GM23338 (cell line): Measurements from ENCODE around the gene RAP1GAP2. TPM values are rescaled to one million over a fixed set of nuclear protein-coding genes. Genes with fewer than 3 reads are reported as not detected.
A peak's percentile ranks its signal among the peaks of the same experiment; 100 is the strongest.

Experiments
- ATAC-seq: fragments of 200-7000 bp; cut with Tn5 transposase; 3 replicates; pipeline ENCODE4 v1.9.1; 2020
- DNase-seq: peaks from one replicate; pipeline ENCODE4 v3.0.0-alpha.2; 2015; ENCODE audit warnings: low spot score
- H2AFZ ChIP-seq: fragments of 200-600 bp; sonication (generic); 2 replicates; pipeline ENCODE4 v1.8.0; 2016; ENCODE audit warnings: antibody characterized with exemption, mild to moderate bottlenecking, moderate library complexity
- H3F3A ChIP-seq: fragments of 200-600 bp; sonication (generic); replicated peaks from 2 replicates; pipeline ENCODE4 v1.8.0; 2017; ENCODE audit warnings: antibody characterized with exemption, mixed run types, low read depth
- H3K27ac ChIP-seq: fragments of 200-600 bp; sonication (generic); 2 replicates; pipeline ENCODE4 v1.6.1; 2016; ENCODE audit warnings: low read depth
- H3K27me3 ChIP-seq: fragments of 200-600 bp; sonication (generic); 2 replicates; pipeline ENCODE4 v1.8.0; 2016; ENCODE audit warnings: mild to moderate bottlenecking, mixed run types, moderate library complexity; ENCODE audit not compliant: insufficient read depth
- H3K36me3 ChIP-seq: fragments of 200-600 bp; sonication (generic); 2 replicates; pipeline ENCODE4 v1.8.0; 2016; ENCODE audit warnings: mild to moderate bottlenecking; ENCODE audit not compliant: insufficient read depth
- H3K4me1 ChIP-seq: fragments of 200-600 bp; sonication (generic); 2 replicates; pipeline ENCODE4 v1.8.0; 2016; ENCODE audit warnings: mild to moderate bottlenecking, moderate library complexity; ENCODE audit not compliant: insufficient read depth
- H3K4me2 ChIP-seq: fragments of 200-600 bp; sonication (generic); 2 replicates; pipeline ENCODE4 v1.7.1; 2017; ENCODE audit warnings: mixed run types
- H3K4me3 ChIP-seq: fragments of 200-600 bp; sonication (generic); 2 replicates; pipeline ENCODE4 v1.6.1; 2016; ENCODE audit warnings: mixed run types
- H3K79me2 ChIP-seq: fragments of 200-600 bp; sonication (generic); replicated peaks from 2 replicates; pipeline ENCODE4 v1.8.0; 2017; ENCODE audit warnings: mild to moderate bottlenecking; ENCODE audit not compliant: insufficient read depth
- H3K9me2 ChIP-seq: fragments of 200-600 bp; sonication (generic); 2 replicates; pipeline ENCODE4 v1.8.0; 2017; ENCODE audit not compliant: insufficient read depth
- H4K20me1 ChIP-seq: fragments of 200-600 bp; sonication (generic); replicated peaks from 2 replicates; pipeline ENCODE4 v1.8.0; 2017; ENCODE audit warnings: mild to moderate bottlenecking; ENCODE audit not compliant: insufficient read depth
- H3K27ac Mint-ChIP-seq: 2 replicates; pipeline ENCODE4 v1.8.0; 2020; ENCODE audit warnings: inconsistent platforms, mild to moderate bottlenecking, moderate library complexity, mixed read lengths
- H3K27me3 Mint-ChIP-seq: 3 replicates; pipeline ENCODE4 v1.8.0; 2022; ENCODE audit warnings: low read depth, mild to moderate bottlenecking, moderate library complexity, mixed read lengths, inconsistent platforms; ENCODE audit not compliant: insufficient read depth, poor library complexity
- H3K36me3 Mint-ChIP-seq: 3 replicates; pipeline ENCODE4 v1.8.0; 2021; ENCODE audit warnings: low read depth, mild to moderate bottlenecking, inconsistent platforms, moderate library complexity, mixed read lengths
- H3K4me1 Mint-ChIP-seq: 3 replicates; pipeline ENCODE4 v1.8.0; 2020; ENCODE audit warnings: mild to moderate bottlenecking, inconsistent platforms, mixed read lengths
- H3K4me3 Mint-ChIP-seq: 3 replicates; pipeline ENCODE4 v1.8.0; 2021; ENCODE audit warnings: moderate library complexity, mild to moderate bottlenecking, inconsistent platforms, mixed read lengths
- H3K9me3 Mint-ChIP-seq: 3 replicates; pipeline ENCODE4 v1.8.0; 2020; ENCODE audit warnings: moderate library complexity, mild to moderate bottlenecking, inconsistent platforms, mixed read lengths
- CREB1 ChIP-seq: fragments of 250-450 bp; sonication (Bioruptor Pico); IDR thresholded peaks from 2 replicates; pipeline ENCODE4 v1.5.0; 2020; ENCODE audit warnings: low read depth, mild to moderate bottlenecking, moderate library complexity
- CTCF ChIP-seq, 2 experiments: fragments of 200-600 bp in 1 of 2; sonication (generic) in 1 of 2; conservative IDR thresholded peaks; 2 replicates each; pipeline versions ENCODE4 v1.5.1 to v1.6.1; 2016 to 2017; ENCODE audit warnings: antibody characterized with exemption in 2 of 2, low read depth in 2 of 2, mild to moderate bottlenecking in 2 of 2, moderate library complexity in 1 of 2
- ETS1 ChIP-seq: IDR thresholded peaks from 2 replicates; pipeline ENCODE4 v1.6.1; 2016; ENCODE audit warnings: antibody characterized with exemption
- EZH2 ChIP-seq: fragments of 200-600 bp; sonication (generic); IDR thresholded peaks from one replicate; pipeline ENCODE4 v1.8.0; 2017; ENCODE audit warnings: antibody characterized with exemption, mild to moderate bottlenecking, low read depth; ENCODE audit not compliant: unreplicated experiment
- EZH2phosphoT487 ChIP-seq: fragments of 200-600 bp; sonication (generic); IDR thresholded peaks from one replicate; pipeline ENCODE4 v1.8.1; 2018; ENCODE audit warnings: antibody characterized with exemption; ENCODE audit not compliant: unreplicated experiment
- JUNB ChIP-seq: IDR thresholded peaks from one replicate; pipeline ENCODE4 v1.6.1; 2016; ENCODE audit warnings: antibody characterized with exemption; ENCODE audit not compliant: unreplicated experiment
- NANOG ChIP-seq: IDR thresholded peaks from 2 replicates; pipeline ENCODE4 v1.6.1; 2016; ENCODE audit warnings: antibody characterized with exemption, borderline replicate concordance
- POLR2AphosphoS5 ChIP-seq: IDR thresholded peaks from 2 replicates; pipeline ENCODE4 v1.6.1; 2016; ENCODE audit warnings: antibody characterized with exemption, low read depth
- ZNF114 ChIP-seq: fragments of 250-450 bp; sonication (Bioruptor Pico); IDR thresholded peaks from 2 replicates; pipeline ENCODE4 v1.5.0; 2020; ENCODE audit warnings: mild to moderate bottlenecking, moderate library complexity
- ZNF462 ChIP-seq: fragments of 250-450 bp; sonication (Bioruptor Pico); IDR thresholded peaks from 2 replicates; pipeline ENCODE4 v1.5.0; 2020; ENCODE audit warnings: mild to moderate bottlenecking, moderate library complexity
- polyA plus RNA-seq: library from polyadenylated mRNA; unstranded; fragments of >200 nt; fragmentation: Nextera tagmentation; extraction: Ambion mirVana; gene quantifications from 2 replicates; pipeline ENCODE4 v1.2.1, GENCODE V29; 2016
- total RNA-seq: library from RNA; depleted of rRNA; stranded (reverse); fragments of >200 nt; shearing (Covaris generic); gene quantifications from 2 replicates; pipeline ENCODE4 v1.2.3, GENCODE V29; 2014

Gene RAP1GAP2
- total and polyA plus RNA-seq, 2 experiments from 2014 or later: 17.8 to 46.1 TPM

- DNase-seq: peak; percentile 27
- no peak overlapping the region for H3K27ac Mint-ChIP-seq
Measured at GRCh38 chr17:3038941-3039340, 242.7 kb downstream of the RAP1GAP2 start.

GRCh38 chr17:3039736-3040135 lies 243.5 kb downstream of the RAP1GAP2 start:
- no peak overlapping the region for H3K27ac Mint-ChIP-seq

More at GRCh38 chr17:3038941-3039340, 242.7 kb downstream of the RAP1GAP2 start:
- Histone ChIP-seq H2AFZ (no peak overlapping the region), H4K20me1 (no peaks in the 10 kb centered on the region), H3K4me3 (no peak overlapping the region), H3K4me1 (no peaks in the 10 kb centered on the region), H3F3A (no peaks in the 10 kb centered on the region), H3K9me2 (no peaks in the 10 kb centered on the region), H3K27ac (no peak overlapping the region), H3K4me2 (no peak overlapping the region), H3K27me3 (no peaks in the 10 kb centered on the region), H3K36me3 (no peaks in the 10 kb centered on the region), H3K79me2 (no peaks in the 10 kb centered on the region)
- H3K4me1 Mint-ChIP-seq: no peaks in the 10 kb centered on the region
- peaks cover 18% of the 10 kb centered on the region for H3K9me3 Mint-ChIP-seq
- ATAC-seq: no peak
- peaks cover 12% of the 10 kb centered on the region for H3K27me3 Mint-ChIP-seq
- H3K36me3 Mint-ChIP-seq: peaks cover 8% of the 10 kb centered on the region
- peak in 1 of 2 experiments; percentile 30; a peak in 2 of 4 replicates for TF ChIP-seq CTCF (conservative IDR thresholded peaks at IDR 0.05; ENCODE audit: low read depth in 2 of 2)
- TF ChIP-seq CREB1 (CRISPR knock-in tag): no peak
- H3K4me3 Mint-ChIP-seq: no peak overlapping the region

More at GRCh38 chr17:3039736-3040135, 243.5 kb downstream of the RAP1GAP2 start:
- no peak for DNase-seq
- TF ChIP-seq ZNF114 (CRISPR knock-in tag) (no peak), ZNF462 (CRISPR knock-in tag) (no peak), EZH2 (no peak), NANOG (no peak), POLR2AphosphoS5 (no peak), ETS1 (no peak), JUNB (no peak), EZH2phosphoT487 (no peak)
- Mint-ChIP-seq H3K36me3 (peaks cover 13% of the 10 kb centered on the region), H3K4me1 (no peaks in the 10 kb centered on the region), H3K27me3 (peaks cover 5% of the 10 kb centered on the region), H3K9me3 (peaks cover 26% of the 10 kb centered on the region), H3K4me3 (no peak overlapping the region)
- H3K4me3 ChIP-seq: no peak overlapping the region
- no peaks in the 10 kb centered on the region for H4K20me1 ChIP-seq
- no peaks in the 10 kb centered on the region for H3K79me2 ChIP-seq
- H2AFZ ChIP-seq: no peak overlapping the region
- no peak overlapping the region for H3K27ac ChIP-seq
- no peaks in the 10 kb centered on the region for H3K9me2 ChIP-seq
- no peaks in the 10 kb centered on the region for H3K4me1 ChIP-seq
- no peaks in the 10 kb centered on the region for H3K36me3 ChIP-seq
- H3K27me3 ChIP-seq: no peaks in the 10 kb centered on the region
- no peak overlapping the region for H3K4me2 ChIP-seq
- H3F3A ChIP-seq: no peaks in the 10 kb centered on the region
- ATAC-seq: no peak
